Psoas muscle (tissue), 8 donors: ENCODE results near the gene CD68. TPM values are rescaled to one million over a fixed set of nuclear protein-coding genes. Genes with fewer than 3 reads are reported as not detected.
"Not testable (repeated sequence)": the region's sequence is repeated elsewhere in the genome, so short reads cannot be mapped to it uniquely, and the experiment has no call there.

ENCODE experiments used
- ATAC-seq, 4 donors: fragments of 200-7000 bp; cut with Tn5 transposase; one replicate each; pipeline ENCODE4 v1.9.1; 2020; ENCODE audit warnings: moderate library complexity in 3 of 4, mild to moderate bottlenecking in 2 of 4
- DNase-seq, 2 donors: peaks; one replicate each; pipeline ENCODE4 v3.0.0-alpha.2; 2020
- H3K27ac ChIP-seq: fragments of 200-600 bp; one replicate; pipeline ENCODE4 v1.8.0; 2022
- H3K27me3 ChIP-seq, 3 donors: fragments of 200-600 bp in 1 of 3; one replicate each; pipeline versions ENCODE4 v1.6.1 to v1.8.0; 2013 to 2022; ENCODE audit warnings: low read length in 2 of 3, mild to moderate bottlenecking in 2 of 3, moderate library complexity in 1 of 3; ENCODE audit not compliant: insufficient read depth in 3 of 3
- H3K36me3 ChIP-seq, 2 donors: fragments of 200-600 bp in 1 of 2; one replicate each; pipeline versions ENCODE4 v1.6.1 to v1.8.0; 2013 to 2022; ENCODE audit warnings: low read depth in 1 of 2, mild to moderate bottlenecking in 1 of 2, moderate library complexity in 1 of 2; ENCODE audit not compliant: insufficient read depth in 1 of 2
- H3K4me1 ChIP-seq: fragments of 200-600 bp; one replicate; pipeline ENCODE4 v1.8.0; 2022
- H3K4me3 ChIP-seq: fragments of 200-600 bp; one replicate; pipeline ENCODE4 v1.8.0; 2022; ENCODE audit warnings: mild to moderate bottlenecking
- H3K9me3 ChIP-seq: fragments of 200-600 bp; one replicate; pipeline ENCODE4 v1.8.0; 2022
- CTCF ChIP-seq: fragments of 200-600 bp; IDR thresholded peaks from one replicate; pipeline ENCODE4 v1.8.0; 2022; ENCODE audit warnings: antibody characterized with exemption
- WGBS, 3 donors: extraction: QIAGEN DNeasy Blood & Tissue Kit; methylation state at CpG; one replicate each; pipeline versions ENCODE4 v1.1.6 to v1.1.7; 2013; 5-methylcytosine and 5-hydroxymethylcytosine counted together
- intact Hi-C, 2 donors: fragments of 100-400 bp; cut with DNase I; formaldehyde crosslinking; loops; one replicate each; pipeline versions ENCODE4 v1.11.0 to v1.14.2; 2022
- polyA plus RNA-seq, 3 donors: library from polyadenylated mRNA; stranded (reverse); fragments of 200-250 nt; gene quantifications; one replicate each; pipeline ENCODE4 v1.2.3, GENCODE V29; 2013
- total RNA-seq, 4 donors: library from RNA; stranded (reverse); fragmentation: NEBNext Ultra II Directional in 2 of 4; extraction: Animal tissue kit (Norgen Biotek cat#: 25700) in 2 of 4; gene quantifications; one replicate each; pipeline versions ENCODE4 v1.2.1 to v1.2.4, GENCODE V29; 2021 to 2023
- donor health status: healthy with polysubstance abuse.
- donor health status: DM: no; HTN: no; CAD: no; lungs with moderate emphysema.
- donor health status: Bipolar disorder and iron deficiency.
- donor health status: healthy.
- donor health status: DM: yes; HTN: yes; CAD: no.
- donor health status: DM: no; HTN: no; CAD: no.
- donor health status: DM: no; HTN: no; CAD: no.
- donor health status: DM: yes; HTN: yes; CAD: no.

The CD68 gene
- total and polyA plus RNA-seq, 7 donors: 15.8 to 298 (median 21.8) TPM

- H3K27me3 ChIP-seq: no peaks in the 10 kb centered on the region
- no peaks in the 10 kb centered on the region for H3K9me3 ChIP-seq
- intact Hi-C loops: no loop called here
- WGBS, 3 donors: 4 to 7% (median 6%) methylated on average over 28 of the region's 28 CpGs
- peak overlapping the region; percentile 94 for H3K4me3 ChIP-seq
- ATAC-seq (no peak), DNase-seq (no peak)
- H3K36me3 ChIP-seq: peaks cover 0 to 9% of the 10 kb centered on the region in 2 donors
- no peak for TF ChIP-seq CTCF
- H3K27ac ChIP-seq: peak overlapping the region; percentile 95
- peaks cover 30% of the 10 kb centered on the region for H3K4me1 ChIP-seq
Measured at GRCh38 chr17:7615265-7615747, 35.9 kb downstream of the CD68 start.

- Histone ChIP-seq H3K4me3 (no peak overlapping the region), H3K27me3 (no peaks in the 10 kb centered on the region), H3K36me3 (no peaks in the 10 kb centered on the region), H3K9me3 (no peaks in the 10 kb centered on the region), H3K27ac (no peak overlapping the region), H3K4me1 (no peaks in the 10 kb centered on the region)
- 78 to 82% (median 81%) methylated on average over 5 of the region's 5 CpGs for WGBS, 3 donors
- ATAC-seq (no peak), DNase-seq (no peak)
- intact Hi-C loops: no loop called here
- TF ChIP-seq CTCF: no peak
Measured at GRCh38 chr17:7618608-7619007, 39.2 kb downstream of the CD68 start.

- TF ChIP-seq CTCF: no peak
- intact Hi-C loops: loop anchor here in 1 of 2 donors (10.0 kb wide), 1 partner anchor 224 kb away; no protein-coding TSS in a partner anchor
- peaks cover 0 to 4% of the 10 kb centered on the region in 2 donors for H3K36me3 ChIP-seq
- DNase-seq: no peak
- no peaks in the 10 kb centered on the region for H3K9me3 ChIP-seq
- peaks cover under 1% of the 10 kb centered on the region for H3K4me1 ChIP-seq
- H3K27ac ChIP-seq: no peak overlapping the region
- WGBS, 3 donors: 86 to 93% (median 92%) methylated on average over 8 of the region's 8 CpGs
- H3K27me3 ChIP-seq: no peaks in the 10 kb centered on the region
- H3K4me3 ChIP-seq: no peak overlapping the region
- no peak for ATAC-seq
Measured at GRCh38 chr17:7620835-7621234, 41.4 kb downstream of the CD68 start.

GRCh38 chr17:7623661-7624060 is 44.2 kb downstream of the CD68 start:
- Histone ChIP-seq H3K4me3 (no peak overlapping the region), H3K4me1 (peaks cover 13% of the 10 kb centered on the region), H3K9me3 (no peaks in the 10 kb centered on the region), H3K36me3 (peaks cover 0 to 11% of the 10 kb centered on the region in 2 donors), H3K27ac (no peak overlapping the region), H3K27me3 (no peaks in the 10 kb centered on the region)
- no peak for ATAC-seq
- 84 to 89% (median 86%) methylated on average over 5 of the region's 5 CpGs for WGBS, 3 donors
- no peak for DNase-seq
- TF ChIP-seq CTCF: no peak
- intact Hi-C loops: loop anchor here in 1 of 2 donors (10.0 kb wide), 1 partner anchor 221 kb away; no protein-coding TSS in a partner anchor

GRCh38 chr17:7625749-7626148 is 46.3 kb downstream of the CD68 start:
- H3K36me3 ChIP-seq: peaks cover 0 to 11% of the 10 kb centered on the region in 2 donors
- WGBS, 3 donors: 95 to 98% (median 97%) methylated on average over 16 of the region's 16 CpGs
- intact Hi-C loops: loop anchor here (2.0 to 10.0 kb wide), 2 partner anchors 59 to 219 kb away; no protein-coding TSS in a partner anchor
- not testable (repeated sequence) for DNase-seq, ATAC-seq, H3K9me3 ChIP-seq, H3K4me3 ChIP-seq, H3K27me3 ChIP-seq
- H3K27ac ChIP-seq: peak overlapping the region; percentile 97
- peaks cover 13% of the 10 kb centered on the region for H3K4me1 ChIP-seq
